Left kidney (tissue), 2 donors: Measurements from ENCODE around the gene NKX2-3. TPM values are rescaled to one million over a fixed set of nuclear protein-coding genes. Genes with fewer than 3 reads are reported as not detected.

Experiments
- DNase-seq: peaks from one replicate; pipeline ENCODE4 v3.0.0-alpha.2; 2013
- polyA plus RNA-seq: library from polyadenylated mRNA; unstranded; fragments of 120-200 nt; gene quantifications from one replicate; pipeline ENCODE4 v1.2.1, GENCODE V29; 2013; ENCODE audit not compliant: insufficient read length

Gene NKX2-3
- polyA plus RNA-seq, 1 donor: not detected

GRCh38 chr10:99537989-99538917 is 5.5 kb downstream of the NKX2-3 start:
- no peak for DNase-seq

GRCh38 chr10:99539120-99539519 is 6.4 kb downstream of the NKX2-3 start:
- DNase-seq: no peak

GRCh38 chr10:99539820-99540219 is 7.1 kb downstream of the NKX2-3 start:
- no peak for DNase-seq

- no peak for DNase-seq
Measured at GRCh38 chr10:99540306-99540656, 7.5 kb downstream of the NKX2-3 start.

GRCh38 chr10:99540657-99541531 is 8.2 kb downstream of the NKX2-3 start:
- no peak for DNase-seq

- no peak for DNase-seq
Measured at GRCh38 chr10:99544322-99544721, 11.6 kb downstream of the NKX2-3 start.

- no peak for DNase-seq
Measured at GRCh38 chr10:99548041-99548530, 15.3 kb downstream of the NKX2-3 start.

- no peak for DNase-seq
Measured at GRCh38 chr10:99551158-99551557, 18.4 kb downstream of the NKX2-3 start.

- DNase-seq: no peak
Measured at GRCh38 chr10:99551616-99552015, 18.9 kb downstream of the NKX2-3 start.

GRCh38 chr10:99555371-99555770 is 22.6 kb downstream of the NKX2-3 start:
- DNase-seq: no peak

GRCh38 chr10:99555825-99556523 is 23.2 kb downstream of the NKX2-3 start:
- no peak for DNase-seq

- no peak for DNase-seq
Measured at GRCh38 chr10:99557044-99557443, 24.3 kb downstream of the NKX2-3 start.

- DNase-seq: no peak
Measured at GRCh38 chr10:99558708-99559107, 26.0 kb downstream of the NKX2-3 start.

- DNase-seq: no peak
Measured at GRCh38 chr10:99560277-99561126, 27.8 kb downstream of the NKX2-3 start.

GRCh38 chr10:99562631-99563030 is 29.9 kb downstream of the NKX2-3 start:
- DNase-seq: no peak

- no peak for DNase-seq
Measured at GRCh38 chr10:99564361-99564760, 31.6 kb downstream of the NKX2-3 start.

GRCh38 chr10:99565166-99565565 is 32.4 kb downstream of the NKX2-3 start:
- DNase-seq: no peak

- DNase-seq: no peak
Measured at GRCh38 chr10:99569253-99569939, 36.7 kb downstream of the NKX2-3 start.

- DNase-seq: no peak
Measured at GRCh38 chr10:99569961-99570360, 37.2 kb downstream of the NKX2-3 start.

GRCh38 chr10:99571816-99572215 is 39.1 kb downstream of the NKX2-3 start:
- no peak for DNase-seq

- DNase-seq: no peak
Measured at GRCh38 chr10:99573790-99574189, 41.0 kb downstream of the NKX2-3 start.
